ENCODE data around the gene CD200.

DNA sequence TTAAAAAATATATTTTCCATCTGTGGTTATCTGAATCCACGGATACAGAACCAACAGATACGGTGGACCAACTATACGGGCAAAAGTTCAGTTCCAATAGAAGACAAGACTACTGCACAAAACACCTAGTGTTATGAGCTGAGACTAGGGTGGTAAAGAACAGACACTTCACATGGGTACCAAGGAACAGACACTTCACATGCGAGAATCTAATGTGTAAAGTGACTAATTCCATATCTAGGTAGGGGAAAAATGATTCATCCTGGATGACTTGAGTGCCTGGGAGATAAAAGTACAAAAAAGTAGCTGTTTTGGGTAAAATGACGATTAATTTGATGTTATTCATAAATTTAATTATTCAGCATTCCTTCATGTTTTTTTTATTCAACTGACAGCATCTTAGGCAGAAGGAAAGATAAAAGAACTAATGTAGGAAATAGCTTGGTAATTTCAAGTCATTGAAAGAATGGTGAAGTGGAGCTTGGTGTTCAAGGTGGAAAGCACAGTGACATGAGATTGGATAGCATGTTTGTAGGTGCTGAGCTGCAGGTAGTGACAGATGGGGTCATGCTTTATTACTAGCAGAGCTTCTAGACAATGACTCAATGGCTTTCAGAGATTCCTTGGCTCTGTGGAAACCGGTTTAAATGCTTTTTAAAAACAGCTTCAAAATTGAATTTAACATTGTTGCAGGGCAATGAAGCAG lies 5.2 kb downstream of the CD200 start:
- TF ChIP-seq YY1 (IDR thresholded peaks at IDR 0.05; ENCODE audit: low read depth), result no peak
- TF ChIP-seq, protein P1, sequence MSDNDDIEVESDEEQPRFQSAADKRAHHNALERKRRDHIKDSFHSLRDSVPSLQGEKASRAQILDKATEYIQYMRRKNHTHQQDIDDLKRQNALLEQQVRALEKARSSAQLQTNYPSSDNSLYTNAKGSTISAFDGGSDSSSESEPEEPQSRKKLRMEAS (IDR thresholded peaks at IDR 0.05), result no peak
- no peak for TF ChIP-seq RAD21 (IDR thresholded peaks at IDR 0.05; ENCODE audit: low read depth)
- no peak for TF ChIP-seq EP300 (IDR thresholded peaks at IDR 0.05; ENCODE audit: borderline replicate concordance)
- TF ChIP-seq TCF12 (IDR thresholded peaks at IDR 0.05; ENCODE audit: low read depth), result no peak
- TF ChIP-seq TAF1 (IDR thresholded peaks at IDR 0.05; ENCODE audit: low read depth), result no peak
